ENCODE results near the gene ZNF80. TPM values are rescaled to one million over a fixed set of nuclear protein-coding genes. Genes with fewer than 3 reads are reported as not detected.

The ZNF80 gene
- total and polyA plus RNA-seq, 8 donors = 0.09 to 0.16 (median 0.12) TPM; not detected in 4

DNA sequence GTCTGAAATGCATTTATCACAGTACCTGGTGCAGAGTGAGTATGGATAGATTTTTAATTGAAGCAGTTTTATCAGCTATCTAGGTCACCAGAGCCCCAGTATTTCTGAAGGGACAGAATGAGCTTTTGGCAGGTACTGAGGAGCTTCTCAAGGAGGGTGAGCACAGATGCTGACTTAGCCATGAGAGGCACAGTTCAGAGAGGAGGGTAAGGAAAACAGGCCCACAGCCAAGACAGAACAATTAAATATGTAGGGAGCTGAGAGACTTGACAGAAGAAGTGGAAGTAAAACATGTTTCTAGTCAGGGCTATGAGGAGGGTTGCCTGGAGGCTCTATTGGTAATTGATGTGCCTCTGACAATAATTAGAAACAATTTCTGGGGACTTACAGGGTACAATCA lies 20.1 kb downstream of the ZNF80 start:
- no peak for DNase-seq
- Histone ChIP-seq H3K27ac (no peak overlapping the region), H3K36me3 (no peaks in the 10 kb centered on the region), H3K4me1 (peaks cover 0 to 11% of the 10 kb centered on the region in 2 donors), H3K4me3 (no peak overlapping the region), H3K27me3 (no peaks in the 10 kb centered on the region), H3K9me3 (no peaks in the 10 kb centered on the region)
- TF ChIP-seq, protein P1, sequence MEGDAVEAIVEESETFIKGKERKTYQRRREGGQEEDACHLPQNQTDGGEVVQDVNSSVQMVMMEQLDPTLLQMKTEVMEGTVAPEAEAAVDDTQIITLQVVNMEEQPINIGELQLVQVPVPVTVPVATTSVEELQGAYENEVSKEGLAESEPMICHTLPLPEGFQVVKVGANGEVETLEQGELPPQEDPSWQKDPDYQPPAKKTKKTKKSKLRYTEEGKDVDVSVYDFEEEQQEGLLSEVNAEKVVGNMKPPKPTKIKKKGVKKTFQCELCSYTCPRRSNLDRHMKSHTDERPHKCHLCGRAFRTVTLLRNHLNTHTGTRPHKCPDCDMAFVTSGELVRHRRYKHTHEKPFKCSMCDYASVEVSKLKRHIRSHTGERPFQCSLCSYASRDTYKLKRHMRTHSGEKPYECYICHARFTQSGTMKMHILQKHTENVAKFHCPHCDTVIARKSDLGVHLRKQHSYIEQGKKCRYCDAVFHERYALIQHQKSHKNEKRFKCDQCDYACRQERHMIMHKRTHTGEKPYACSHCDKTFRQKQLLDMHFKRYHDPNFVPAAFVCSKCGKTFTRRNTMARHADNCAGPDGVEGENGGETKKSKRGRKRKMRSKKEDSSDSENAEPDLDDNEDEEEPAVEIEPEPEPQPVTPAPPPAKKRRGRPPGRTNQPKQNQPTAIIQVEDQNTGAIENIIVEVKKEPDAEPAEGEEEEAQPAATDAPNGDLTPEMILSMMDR (IDR thresholded peaks at IDR 0.05) = no peak
- intact Hi-C loops (cut with DNase I) = no loop called here
- no peak for ATAC-seq

DNA sequence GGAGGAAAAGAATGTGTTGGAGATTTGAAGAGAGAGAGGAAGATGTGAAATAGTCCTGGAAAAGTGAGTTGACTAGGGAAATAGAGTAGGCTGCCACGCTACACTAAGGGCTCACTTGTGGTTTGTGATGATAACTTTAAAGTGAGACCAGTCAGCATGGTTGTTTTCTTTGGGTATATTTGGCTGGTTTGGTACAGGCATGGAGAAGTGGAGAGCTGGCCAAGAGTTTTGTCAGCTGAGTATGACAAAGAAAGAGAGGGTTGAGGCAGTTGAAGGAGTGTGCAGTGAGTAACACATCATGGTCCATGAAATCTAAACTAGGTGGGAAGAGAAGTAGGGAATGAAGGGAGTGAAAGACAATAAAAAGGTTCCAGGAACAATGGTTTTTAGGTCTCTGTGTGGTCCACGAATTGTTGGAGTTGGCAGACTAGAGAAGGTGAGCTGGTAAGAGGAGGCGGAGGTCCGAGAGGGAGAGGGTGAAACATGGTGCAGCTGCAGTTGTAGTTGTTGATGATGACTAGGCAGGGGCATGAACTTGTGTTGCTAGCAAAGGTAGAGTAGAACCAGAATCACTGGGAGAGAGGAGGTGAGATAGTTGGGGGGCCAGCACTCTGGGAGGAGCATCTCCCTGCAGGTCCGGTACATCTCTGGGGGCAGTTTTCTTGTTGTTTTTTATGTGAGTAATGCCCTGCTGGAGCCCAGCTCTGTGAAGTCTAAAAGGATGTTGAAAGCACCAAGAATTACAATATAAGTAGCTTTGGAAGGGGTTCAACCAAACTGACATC lies 21.0 kb downstream of the ZNF80 start:
- H3K4me1 ChIP-seq = peaks cover 0 to 11% of the 10 kb centered on the region in 2 donors
- H3K9me3 ChIP-seq = no peaks in the 10 kb centered on the region
- no peak for DNase-seq
- no peak overlapping the region for H3K4me3 ChIP-seq
- intact Hi-C loops (cut with DNase I) = no loop called here
- no peaks in the 10 kb centered on the region for H3K27me3 ChIP-seq
- no peak for ATAC-seq
- H3K27ac ChIP-seq = no peak overlapping the region
- no peaks in the 10 kb centered on the region for H3K36me3 ChIP-seq
- TF ChIP-seq, protein P1 (IDR thresholded peaks at IDR 0.05) = no peak

DNA sequence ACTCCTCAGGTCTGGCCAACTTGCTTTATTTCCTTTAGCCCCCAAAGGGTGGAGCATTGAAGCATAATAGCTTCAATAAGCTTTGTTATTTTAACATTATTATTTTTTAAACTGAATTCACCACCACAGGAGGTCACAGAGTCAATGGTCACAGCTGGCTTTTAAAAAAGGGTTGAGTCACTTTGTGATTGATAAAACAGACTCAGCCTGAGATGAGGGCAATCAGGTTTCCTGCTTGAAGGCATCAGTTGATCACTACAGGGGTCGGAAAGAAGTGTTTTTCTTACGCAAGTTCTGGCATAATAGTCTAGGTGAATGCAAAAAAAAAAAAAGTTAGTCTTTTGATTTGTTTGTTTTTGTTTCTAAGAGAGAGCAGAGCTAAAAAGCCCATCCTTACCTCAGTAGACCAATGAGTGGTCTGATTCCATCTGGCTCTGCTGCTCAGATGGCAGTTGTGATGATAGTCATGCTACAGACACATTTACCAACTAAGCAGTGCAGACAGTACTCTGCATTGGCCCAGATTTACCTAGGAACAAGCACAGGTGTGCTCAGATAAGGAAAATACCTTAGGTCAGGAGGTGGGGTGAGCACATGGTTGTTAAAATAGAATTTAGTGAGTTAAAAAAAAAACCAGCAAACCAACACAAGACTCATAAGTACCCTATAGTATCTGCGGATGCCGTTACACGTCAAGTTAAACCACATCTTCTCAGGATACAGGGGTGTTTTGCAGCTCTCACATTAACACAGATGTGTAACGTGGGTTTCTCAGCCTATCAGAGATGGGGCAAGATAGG lies 22.6 kb downstream of the ZNF80 start:
- TF ChIP-seq, protein P1 (IDR thresholded peaks at IDR 0.05) = no peak
- H3K4me1 ChIP-seq = peaks cover 0 to 11% of the 10 kb centered on the region in 2 donors
- H3K36me3 ChIP-seq = no peaks in the 10 kb centered on the region
- DNase-seq (peak in 1 of 4 donors; percentile 0), ATAC-seq (peak; percentile 38)
- no peaks in the 10 kb centered on the region for H3K9me3 ChIP-seq
- no peaks in the 10 kb centered on the region for H3K27me3 ChIP-seq
- peak overlapping the region; percentile 49 to 59 for H3K27ac ChIP-seq
- intact Hi-C loops (cut with DNase I) = no loop called here
- peak overlapping the region in 1 of 2 donors; percentile 12 for H3K4me3 ChIP-seq

DNA sequence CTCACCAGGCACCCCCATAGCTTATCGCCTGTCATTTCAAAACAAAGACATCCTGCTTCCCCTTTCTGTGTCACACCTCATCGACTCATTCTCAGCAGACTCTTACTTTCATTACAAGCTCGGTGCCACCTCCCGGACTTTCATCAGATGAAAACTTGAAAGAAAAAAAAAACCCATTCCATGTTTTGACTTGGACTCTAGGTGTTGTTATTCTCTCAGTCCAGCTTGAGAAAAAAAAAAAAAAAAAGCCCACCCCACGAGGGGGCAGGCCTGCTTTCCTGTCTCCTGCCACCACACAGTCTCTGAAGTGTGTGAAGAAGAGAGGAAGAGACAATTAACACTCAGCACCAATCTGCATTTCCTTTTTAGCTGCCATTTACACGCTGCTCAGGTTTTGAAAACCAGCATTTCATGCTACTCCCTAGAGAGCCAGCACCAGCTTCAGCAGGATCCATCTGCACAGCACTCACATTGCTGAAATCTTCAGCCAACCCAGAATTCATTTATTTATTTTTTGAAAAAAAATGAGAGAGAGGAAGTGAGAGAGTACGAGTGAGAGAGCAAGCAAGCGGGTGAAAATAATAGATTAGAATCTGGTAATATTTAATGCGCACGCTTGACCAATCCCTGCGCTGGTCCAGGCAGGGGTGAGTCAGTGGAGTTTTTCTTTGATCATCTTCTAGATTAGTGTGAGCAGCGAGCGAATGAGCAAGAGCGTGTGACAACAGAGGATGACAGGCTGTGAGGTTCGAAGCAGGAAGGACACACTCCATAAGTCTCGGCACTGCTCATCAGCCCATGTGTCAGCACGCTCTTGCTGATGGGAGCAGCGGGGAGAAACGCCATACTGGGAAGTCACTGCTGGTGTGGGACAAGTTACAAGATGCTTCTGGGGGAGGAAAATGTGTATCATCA lies 23.5 kb downstream of the ZNF80 start:
- Histone ChIP-seq H3K4me1 (peaks cover 0 to 11% of the 10 kb centered on the region in 2 donors), H3K9me3 (no peaks in the 10 kb centered on the region), H3K36me3 (no peaks in the 10 kb centered on the region), H3K4me3 (peak overlapping the region in 1 of 2 donors; percentile 12), H3K27ac (peak overlapping the region; percentile 49 to 59), H3K27me3 (no peaks in the 10 kb centered on the region)
- DNase-seq (peak in 2 of 4 donors; percentile 59 to 67), ATAC-seq (peak; percentile 74)
- intact Hi-C loops (cut with DNase I) = no loop called here
- TF ChIP-seq, protein P1 (IDR thresholded peaks at IDR 0.05) = no peak
